ENCODE measurements around the gene NR2F1-AS1.

The NR2F1-AS1 gene

GRCh38 chr5:93573354-93574351 lies 7.4 kb downstream of the NR2F1-AS1 start:
- TF ChIP-seq, protein P1, sequence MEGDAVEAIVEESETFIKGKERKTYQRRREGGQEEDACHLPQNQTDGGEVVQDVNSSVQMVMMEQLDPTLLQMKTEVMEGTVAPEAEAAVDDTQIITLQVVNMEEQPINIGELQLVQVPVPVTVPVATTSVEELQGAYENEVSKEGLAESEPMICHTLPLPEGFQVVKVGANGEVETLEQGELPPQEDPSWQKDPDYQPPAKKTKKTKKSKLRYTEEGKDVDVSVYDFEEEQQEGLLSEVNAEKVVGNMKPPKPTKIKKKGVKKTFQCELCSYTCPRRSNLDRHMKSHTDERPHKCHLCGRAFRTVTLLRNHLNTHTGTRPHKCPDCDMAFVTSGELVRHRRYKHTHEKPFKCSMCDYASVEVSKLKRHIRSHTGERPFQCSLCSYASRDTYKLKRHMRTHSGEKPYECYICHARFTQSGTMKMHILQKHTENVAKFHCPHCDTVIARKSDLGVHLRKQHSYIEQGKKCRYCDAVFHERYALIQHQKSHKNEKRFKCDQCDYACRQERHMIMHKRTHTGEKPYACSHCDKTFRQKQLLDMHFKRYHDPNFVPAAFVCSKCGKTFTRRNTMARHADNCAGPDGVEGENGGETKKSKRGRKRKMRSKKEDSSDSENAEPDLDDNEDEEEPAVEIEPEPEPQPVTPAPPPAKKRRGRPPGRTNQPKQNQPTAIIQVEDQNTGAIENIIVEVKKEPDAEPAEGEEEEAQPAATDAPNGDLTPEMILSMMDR (conservative IDR thresholded peaks at IDR 0.05; ENCODE audit: low read depth) = no peak
- POLR2A ChIA-PET (ENCODE audit: low non-redundant PET) = no interaction called here
- no peak for DNase-seq (ENCODE audit: low spot score)
- H3K27ac ChIP-seq = no peak overlapping the region
- CTCF ChIA-PET = interaction anchor here (0.6 kb wide), 1 partner anchor 1065 kb away, joined by 3 read pairs; no protein-coding TSS in a partner anchor

GRCh38 chr5:93572608-93573353 lies 8.2 kb downstream of the NR2F1-AS1 start:
- ChIA-PET CTCF (no interaction called here), POLR2A (ENCODE audit: low non-redundant PET) (interaction anchor here (0.6 kb wide), 1 partner anchor 819 kb away, joined by 3 read pairs; no protein-coding TSS in a partner anchor)
- no peak overlapping the region for H3K27ac ChIP-seq
- DNase-seq (ENCODE audit: low spot score) = no peak
- TF ChIP-seq, protein P1 (conservative IDR thresholded peaks at IDR 0.05; ENCODE audit: low read depth) = no peak

DNA sequence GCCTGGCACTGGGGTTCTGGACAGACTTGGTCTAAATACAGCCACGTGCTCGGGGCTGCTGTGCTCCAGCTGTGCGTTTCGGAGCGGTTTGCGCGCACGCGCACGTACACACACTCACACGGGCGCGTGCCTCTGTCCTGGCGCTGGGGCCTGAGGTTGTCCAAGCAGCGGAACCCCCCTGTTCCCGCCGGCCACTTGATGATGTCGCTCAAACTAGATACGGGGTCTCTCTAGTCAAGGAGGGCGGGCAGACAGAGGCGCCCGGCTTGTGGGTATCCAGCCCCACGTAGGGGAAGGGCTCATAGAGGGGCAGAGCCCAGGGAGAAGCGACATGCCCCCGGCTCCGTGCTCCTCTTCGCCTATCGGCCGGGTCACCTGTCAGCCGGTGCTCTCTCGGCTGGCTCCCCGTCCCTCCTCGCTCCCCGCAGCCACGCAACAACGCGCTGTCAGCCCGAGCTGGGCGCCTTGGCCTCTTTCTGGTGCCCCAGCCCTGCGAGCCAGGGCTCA lies 8.9 kb downstream of the NR2F1-AS1 start:
- CTCF ChIA-PET = interaction anchor here (0.7 kb wide), 1 partner anchor 617 kb away, joined by 3 read pairs; no protein-coding TSS in a partner anchor
- POLR2A ChIA-PET (ENCODE audit: low non-redundant PET) = no interaction called here
- no peak overlapping the region for H3K27ac ChIP-seq
- no peak for DNase-seq (ENCODE audit: low spot score)
- TF ChIP-seq, protein P1 (conservative IDR thresholded peaks at IDR 0.05; ENCODE audit: low read depth) = no peak

DNA sequence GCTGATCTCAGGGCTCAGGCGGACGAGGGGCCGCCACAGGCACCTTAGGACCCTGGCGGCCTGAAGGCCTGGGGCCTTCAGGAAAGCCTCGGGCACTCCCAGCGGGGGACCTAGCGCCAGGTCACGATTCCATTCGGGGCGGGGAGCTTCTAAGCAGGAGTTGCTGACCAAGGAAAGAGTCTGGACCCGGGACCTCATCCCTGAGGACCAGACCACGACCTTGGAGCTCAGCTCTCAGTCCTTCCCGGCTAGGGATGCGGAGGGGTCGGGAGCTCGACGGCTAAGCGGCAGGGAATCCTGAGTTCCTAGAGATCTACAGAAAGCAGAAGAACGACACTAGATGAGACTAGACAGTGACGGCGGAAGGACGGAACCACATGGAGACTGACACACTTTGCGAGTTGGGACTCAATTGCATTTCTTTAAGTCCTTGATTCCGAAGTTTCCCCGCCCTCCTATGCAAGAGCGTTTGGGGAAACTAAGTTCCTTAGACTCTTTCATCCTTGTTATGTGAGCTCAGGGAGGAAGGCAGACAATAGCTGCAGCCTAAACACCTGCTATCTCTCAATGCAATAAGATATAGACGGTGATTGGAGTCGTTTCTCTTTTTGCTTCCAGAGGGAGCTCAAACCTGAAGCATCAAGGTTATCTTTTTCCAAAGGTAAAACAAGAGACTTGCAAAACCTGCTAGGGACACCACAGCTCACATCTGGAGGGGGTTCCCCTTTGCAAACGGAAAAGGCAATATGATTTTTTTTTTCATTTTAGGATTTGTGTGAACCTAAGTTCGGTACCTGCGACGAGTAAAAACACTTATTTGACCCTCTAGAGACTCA lies 9.7 kb downstream of the NR2F1-AS1 start:
- TF ChIP-seq, protein P1 (conservative IDR thresholded peaks at IDR 0.05; ENCODE audit: low read depth) = no peak
- ChIA-PET POLR2A (ENCODE audit: low non-redundant PET) (no interaction called here), CTCF (interaction anchor here (0.7 kb wide), 1 partner anchor 616 kb away, joined by 3 read pairs; no protein-coding TSS in a partner anchor)
- H3K27ac ChIP-seq = no peak overlapping the region
- no peak for DNase-seq (ENCODE audit: low spot score)

- H3K27ac ChIP-seq = no peak overlapping the region
- ChIA-PET POLR2A (ENCODE audit: low non-redundant PET) (no interaction called here), CTCF (no interaction called here)
- DNase-seq (ENCODE audit: low spot score) = no peak
- TF ChIP-seq, protein P1 (conservative IDR thresholded peaks at IDR 0.05; ENCODE audit: low read depth) = no peak
Measured at GRCh38 chr5:93570294-93571113, 10.5 kb downstream of the NR2F1-AS1 start.
